Smooth muscle cell (in vitro differentiated cells): ENCODE measurements around the gene NDFIP2. TPM values are rescaled to one million over a fixed set of nuclear protein-coding genes. Genes with fewer than 3 reads are reported as not detected.

ENCODE experiments used
- DNase-seq: peaks from one replicate; lab custom pipeline; 2025; ENCODE audit not compliant: unreplicated experiment; lab: John Stamatoyannopoulos, UW
- H2AFZ ChIP-seq: fragments of 200-600 bp; sonication (generic); 2 replicates; pipeline ENCODE4 v1.6.0; 2016; ENCODE audit warnings: antibody characterized with exemption, low read depth, mild to moderate bottlenecking
- H3F3A ChIP-seq: fragments of 200-600 bp; sonication (generic); 2 replicates; pipeline ENCODE4 v1.6.0; 2017; ENCODE audit warnings: antibody characterized with exemption, low read depth
- H3K27ac ChIP-seq: fragments of 200-600 bp; sonication (generic); 2 replicates; pipeline ENCODE4 v1.5.1; 2016; ENCODE audit warnings: low read depth, mild to moderate bottlenecking
- H3K27me3 ChIP-seq: fragments of 200-600 bp; sonication (generic); 2 replicates; pipeline ENCODE4 v1.6.1; 2016; ENCODE audit warnings: low read depth, mild to moderate bottlenecking
- H3K36me3 ChIP-seq: fragments of 200-600 bp; sonication (generic); 2 replicates; pipeline ENCODE4 v1.5.1; 2016; ENCODE audit warnings: low read depth
- H3K4me1 ChIP-seq: fragments of 200-600 bp; sonication (generic); 2 replicates; pipeline ENCODE4 v1.5.1; 2016; ENCODE audit warnings: low read depth
- H3K4me2 ChIP-seq: fragments of 200-600 bp; sonication (generic); 2 replicates; pipeline ENCODE4 v1.6.0; 2016; ENCODE audit warnings: mild to moderate bottlenecking
- H3K4me3 ChIP-seq: fragments of 200-600 bp; sonication (generic); 2 replicates; pipeline ENCODE4 v1.5.1; 2016; ENCODE audit warnings: mild to moderate bottlenecking
- H3K79me2 ChIP-seq: fragments of 200-600 bp; sonication (generic); 2 replicates; pipeline ENCODE4 v1.6.0; 2016; ENCODE audit warnings: low read depth, mild to moderate bottlenecking
- H3K9ac ChIP-seq: fragments of 200-600 bp; sonication (generic); 2 replicates; pipeline ENCODE4 v1.6.0; 2016; ENCODE audit warnings: low read depth
- H3K9me3 ChIP-seq: fragments of 200-600 bp; sonication (generic); replicated peaks from 2 replicates; pipeline ENCODE4 v1.5.1; 2016; ENCODE audit warnings: low read depth
- H4K20me1 ChIP-seq: fragments of 200-600 bp; sonication (generic); 2 replicates; pipeline ENCODE4 v1.6.0; 2016; ENCODE audit warnings: low read depth
- WGBS: methylation state at CpG from one replicate; pipeline ENCODE4 v1.1.7; 2016; ENCODE audit warnings: low lambda C conversion rate; 5-methylcytosine and 5-hydroxymethylcytosine counted together
- polyA plus RNA-seq: library from polyadenylated mRNA; unstranded; fragments of >200 nt; fragmentation: Nextera tagmentation; extraction: Ambion mirVana; gene quantifications from 2 replicates; pipeline ENCODE4 v1.2.1, GENCODE V29; 2016
- total RNA-seq: library from RNA; depleted of rRNA; stranded (reverse); fragments of >200 nt; gene quantifications from 2 replicates; pipeline ENCODE4 v1.2.3, GENCODE V29; 2014
- TF ChIP-seq, protein P1 (sequence below): fragments of 200-600 bp; sonication (generic); IDR thresholded peaks from 2 replicates; pipeline ENCODE4 v1.5.1; 2017; ENCODE audit warnings: borderline replicate concordance, mild to moderate bottlenecking, antibody characterized with exemption; ENCODE audit not compliant: insufficient read depth, poor library complexity, severe bottlenecking

The NDFIP2 gene
- total and polyA plus RNA-seq, 2 experiments from 2014 or later, result 34.0 to 75.6 TPM

- WGBS, result 7% methylated on average over 1 of the region's 1 CpG
- DNase-seq, result no peak
- TF ChIP-seq, protein P1, sequence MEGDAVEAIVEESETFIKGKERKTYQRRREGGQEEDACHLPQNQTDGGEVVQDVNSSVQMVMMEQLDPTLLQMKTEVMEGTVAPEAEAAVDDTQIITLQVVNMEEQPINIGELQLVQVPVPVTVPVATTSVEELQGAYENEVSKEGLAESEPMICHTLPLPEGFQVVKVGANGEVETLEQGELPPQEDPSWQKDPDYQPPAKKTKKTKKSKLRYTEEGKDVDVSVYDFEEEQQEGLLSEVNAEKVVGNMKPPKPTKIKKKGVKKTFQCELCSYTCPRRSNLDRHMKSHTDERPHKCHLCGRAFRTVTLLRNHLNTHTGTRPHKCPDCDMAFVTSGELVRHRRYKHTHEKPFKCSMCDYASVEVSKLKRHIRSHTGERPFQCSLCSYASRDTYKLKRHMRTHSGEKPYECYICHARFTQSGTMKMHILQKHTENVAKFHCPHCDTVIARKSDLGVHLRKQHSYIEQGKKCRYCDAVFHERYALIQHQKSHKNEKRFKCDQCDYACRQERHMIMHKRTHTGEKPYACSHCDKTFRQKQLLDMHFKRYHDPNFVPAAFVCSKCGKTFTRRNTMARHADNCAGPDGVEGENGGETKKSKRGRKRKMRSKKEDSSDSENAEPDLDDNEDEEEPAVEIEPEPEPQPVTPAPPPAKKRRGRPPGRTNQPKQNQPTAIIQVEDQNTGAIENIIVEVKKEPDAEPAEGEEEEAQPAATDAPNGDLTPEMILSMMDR, result no peak
- Histone ChIP-seq H3F3A (no peaks in the 10 kb centered on the region), H3K4me2 (peak overlapping the region; percentile 74), H3K9me3 (no peaks in the 10 kb centered on the region), H2AFZ (no peak overlapping the region), H3K79me2 (no peaks in the 10 kb centered on the region), H3K36me3 (no peaks in the 10 kb centered on the region), H3K4me1 (no peaks in the 10 kb centered on the region), H3K27me3 (no peaks in the 10 kb centered on the region), H3K27ac (peak overlapping the region; percentile 85), H4K20me1 (no peaks in the 10 kb centered on the region), H3K4me3 (no peak overlapping the region), H3K9ac (peak overlapping the region; percentile 19)
These were observed 46.4 kb upstream of the NDFIP2 start for GRCh38 chr13:79434556-79434955.

DNA sequence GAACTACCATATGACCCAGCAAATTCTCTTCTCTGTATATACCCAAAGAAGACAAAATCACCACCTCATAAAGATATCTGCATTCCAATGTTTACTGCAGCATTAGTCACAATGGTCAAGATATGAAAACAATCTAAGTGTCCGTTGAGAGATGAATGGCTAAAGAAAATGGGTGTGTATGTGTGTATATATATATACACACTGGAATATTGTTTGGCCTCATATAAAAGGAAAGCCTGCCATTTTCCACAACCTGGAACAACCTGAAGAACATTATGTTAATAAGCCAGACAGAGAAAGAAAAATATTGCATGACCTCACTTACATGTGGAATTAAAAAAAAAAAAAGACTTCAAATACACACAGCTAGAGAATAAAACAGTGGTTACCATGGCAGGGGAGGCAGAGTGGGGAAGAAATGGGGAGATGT is 45.4 kb upstream of the NDFIP2 start:
- H3K4me1 ChIP-seq, result no peaks in the 10 kb centered on the region
- peak overlapping the region; percentile 74 for H3K4me2 ChIP-seq
- H3K27ac ChIP-seq, result peak overlapping the region; percentile 85
- H3K4me3 ChIP-seq, result no peak overlapping the region
- 2% methylated on average over 1 of the region's 1 CpG for WGBS
- TF ChIP-seq, protein P1, result no peak
- H3K79me2 ChIP-seq, result no peaks in the 10 kb centered on the region
- no peaks in the 10 kb centered on the region for H3K27me3 ChIP-seq
- DNase-seq, result no peak
- H4K20me1 ChIP-seq, result no peaks in the 10 kb centered on the region
- no peaks in the 10 kb centered on the region for H3K36me3 ChIP-seq
- no peak overlapping the region for H2AFZ ChIP-seq
- no peaks in the 10 kb centered on the region for H3F3A ChIP-seq
- no peaks in the 10 kb centered on the region for H3K9me3 ChIP-seq
- peak overlapping the region; percentile 19 for H3K9ac ChIP-seq

DNA sequence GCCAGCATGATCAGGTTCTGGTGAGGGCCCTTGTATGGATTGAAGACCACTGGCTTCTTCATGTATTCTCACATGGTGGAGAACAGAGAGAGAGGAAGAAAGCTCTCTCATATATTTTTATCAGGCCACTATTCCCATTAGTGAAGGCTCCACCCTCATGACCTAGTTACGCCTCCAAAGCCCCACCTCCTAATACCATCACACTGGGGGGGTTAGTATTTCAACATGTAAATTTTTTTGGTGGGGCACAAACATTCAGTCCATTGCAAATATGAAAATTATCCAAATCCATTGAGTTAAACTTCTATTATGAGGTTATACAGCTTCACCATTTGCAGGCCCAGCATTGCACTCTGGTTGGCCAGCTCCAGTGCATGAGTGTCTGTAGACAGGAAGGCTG is 41.7 kb upstream of the NDFIP2 start:
- 100% methylated on average over 1 of the region's 1 CpG for WGBS
- Histone ChIP-seq H3K27ac (no peak overlapping the region), H3K4me1 (no peaks in the 10 kb centered on the region), H3K79me2 (no peaks in the 10 kb centered on the region), H2AFZ (no peak overlapping the region), H4K20me1 (no peaks in the 10 kb centered on the region), H3K4me3 (no peak overlapping the region), H3K9me3 (no peaks in the 10 kb centered on the region), H3K36me3 (no peaks in the 10 kb centered on the region), H3K9ac (no peak overlapping the region), H3K27me3 (no peaks in the 10 kb centered on the region), H3F3A (no peaks in the 10 kb centered on the region), H3K4me2 (no peak overlapping the region)
- no peak for DNase-seq
- TF ChIP-seq, protein P1, result no peak

DNA sequence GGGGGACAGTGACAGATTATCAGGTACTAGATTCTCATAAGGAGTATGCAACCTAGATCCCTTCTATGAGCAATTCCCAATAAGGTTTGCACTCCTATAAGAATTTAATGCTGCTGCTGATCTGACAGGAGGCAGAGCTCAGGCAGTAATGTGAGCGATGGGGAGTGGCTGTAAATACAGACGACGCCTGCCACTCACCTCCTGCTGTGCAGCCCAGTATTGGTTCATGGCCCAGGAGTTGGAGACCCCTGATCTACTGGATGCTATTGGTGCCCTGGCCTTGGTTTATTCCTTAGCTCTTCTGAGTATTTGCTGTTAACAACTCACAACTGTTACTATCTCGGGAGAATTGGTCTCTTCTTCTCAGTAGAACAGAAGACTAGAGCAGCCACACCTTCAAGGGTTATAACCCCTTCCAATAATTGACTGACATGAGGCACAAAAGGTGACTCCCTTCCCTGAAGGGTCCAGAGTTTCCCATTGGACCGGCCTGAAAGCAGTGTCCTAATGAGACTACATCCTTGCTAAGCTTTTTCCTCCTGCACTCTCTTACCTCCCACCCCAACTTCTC is 39.9 kb upstream of the NDFIP2 start:
- no peak overlapping the region for H3K27ac ChIP-seq
- H3K9me3 ChIP-seq, result no peaks in the 10 kb centered on the region
- 93% methylated on average over 5 of the region's 5 CpGs for WGBS

More for the DNA sequence above, 39.9 kb upstream of the NDFIP2 start:
- Histone ChIP-seq H3K79me2 (no peaks in the 10 kb centered on the region), H3K27me3 (no peaks in the 10 kb centered on the region), H3K4me3 (no peak overlapping the region), H3K9ac (no peak overlapping the region), H2AFZ (no peak overlapping the region), H3K36me3 (no peaks in the 10 kb centered on the region), H3K4me2 (no peak overlapping the region), H3F3A (no peaks in the 10 kb centered on the region), H3K4me1 (no peaks in the 10 kb centered on the region), H4K20me1 (no peaks in the 10 kb centered on the region)
- TF ChIP-seq, protein P1, result no peak
- DNase-seq, result no peak
